Kasumi-1 (cell line): Measurements from ENCODE around the gene EMILIN2.

Experiments
- DNase-seq, 2 experiments: peaks; one replicate each; lab custom pipeline; 2025; lab: John Stamatoyannopoulos, UW

Gene EMILIN2

DNA sequence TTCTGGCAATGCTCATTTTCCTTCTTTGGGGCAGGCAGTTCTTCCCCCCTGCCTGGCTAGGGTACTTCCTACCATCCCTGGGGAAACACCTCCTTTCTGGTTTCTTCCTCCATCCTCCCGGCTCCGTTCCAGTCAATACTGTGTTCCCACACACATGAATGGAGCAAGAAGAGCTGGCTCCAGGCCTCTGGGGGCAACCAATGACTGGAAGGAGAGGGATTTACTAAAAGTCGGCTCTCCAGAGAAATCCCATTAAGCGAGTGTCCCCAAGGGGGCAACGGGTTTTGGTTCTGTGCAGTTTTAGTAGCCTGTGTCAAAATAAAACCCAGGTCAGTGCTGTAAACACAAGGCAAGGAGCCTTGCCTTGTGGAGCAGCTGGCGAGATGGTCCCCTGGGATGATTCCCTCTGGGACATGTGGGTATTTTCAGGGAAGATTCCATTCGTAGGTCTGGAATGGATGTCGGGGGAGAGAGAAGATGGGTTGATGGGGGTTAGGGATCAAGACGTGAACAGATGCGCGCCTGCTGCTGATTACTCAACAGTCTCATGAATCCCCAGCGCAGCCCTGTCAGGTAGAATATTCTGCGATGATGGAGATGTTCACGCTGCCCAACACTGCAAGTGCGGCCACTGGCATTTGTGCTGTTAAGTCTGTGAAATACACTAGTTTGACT lies 32.0 kb downstream of the EMILIN2 start:
- DNase-seq = no peak

DNA sequence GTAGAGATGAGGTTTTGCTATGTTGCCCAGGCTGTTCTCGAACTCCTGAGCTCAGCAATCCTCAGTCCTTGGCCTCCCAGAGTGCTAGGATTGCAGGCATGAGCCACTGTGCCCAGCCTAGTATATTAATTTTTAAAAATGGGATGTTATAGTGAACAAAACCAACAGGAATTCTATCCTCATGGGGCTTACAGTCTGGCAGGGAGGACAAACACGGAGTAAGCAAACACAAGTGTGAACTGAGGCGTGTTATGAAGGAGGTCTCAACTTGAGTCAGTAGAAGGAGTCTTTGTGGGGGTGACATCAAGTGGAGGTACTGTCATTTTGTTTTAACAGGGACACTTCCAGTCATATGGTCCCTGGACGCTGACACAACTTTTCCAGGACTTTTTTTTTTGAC lies 33.1 kb downstream of the EMILIN2 start:
- no peak for DNase-seq

GRCh38 chr18:2880473-2880872 lies 33.7 kb downstream of the EMILIN2 start:
- no peak for DNase-seq

DNA sequence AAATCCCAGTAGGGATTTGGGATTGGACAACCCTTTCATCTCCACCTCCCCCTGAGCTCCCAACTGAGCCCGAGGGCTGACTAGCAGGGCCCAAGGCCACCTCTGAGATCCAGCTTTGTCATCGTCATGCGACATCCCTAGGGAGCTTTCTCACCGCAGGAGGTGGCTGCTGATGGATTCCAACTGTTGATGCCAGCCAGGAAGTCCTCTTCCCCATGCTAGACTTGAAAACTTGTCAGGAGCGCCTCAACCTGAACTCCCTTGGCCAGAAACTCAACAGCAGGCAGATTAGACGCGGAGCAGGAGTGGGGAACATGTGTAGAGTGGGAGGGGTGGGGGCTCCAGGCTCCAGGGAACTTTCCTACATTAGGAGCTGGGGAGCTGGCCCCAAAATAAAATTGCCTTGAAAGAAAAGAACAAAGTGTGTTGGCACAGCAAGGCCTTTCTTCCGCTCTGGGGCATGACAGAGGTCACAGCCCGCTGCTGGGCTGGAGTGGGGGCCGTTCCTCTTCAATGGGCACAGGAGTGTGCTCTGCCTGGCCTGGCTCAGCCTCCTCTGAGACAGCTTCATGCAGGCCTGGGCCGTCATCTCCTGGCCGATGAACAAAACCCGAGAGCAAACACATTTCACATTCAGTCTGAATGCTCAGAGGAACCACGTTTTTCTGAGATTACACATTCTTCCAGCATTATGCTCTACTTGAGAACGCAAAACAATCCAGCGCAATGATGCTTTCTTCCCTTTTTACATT lies 34.5 kb downstream of the EMILIN2 start:
- no peak for DNase-seq

GRCh38 chr18:2881840-2882195 lies 35.0 kb downstream of the EMILIN2 start:
- no peak for DNase-seq

- no peak for DNase-seq
These were observed 35.4 kb downstream of the EMILIN2 start for GRCh38 chr18:2882201-2882600.

GRCh38 chr18:2883076-2883735 lies 36.4 kb downstream of the EMILIN2 start:
- peak; percentile 95 to 96 for DNase-seq

- no peak for DNase-seq
These were observed 38.0 kb downstream of the EMILIN2 start for GRCh38 chr18:2884706-2885285.

DNA sequence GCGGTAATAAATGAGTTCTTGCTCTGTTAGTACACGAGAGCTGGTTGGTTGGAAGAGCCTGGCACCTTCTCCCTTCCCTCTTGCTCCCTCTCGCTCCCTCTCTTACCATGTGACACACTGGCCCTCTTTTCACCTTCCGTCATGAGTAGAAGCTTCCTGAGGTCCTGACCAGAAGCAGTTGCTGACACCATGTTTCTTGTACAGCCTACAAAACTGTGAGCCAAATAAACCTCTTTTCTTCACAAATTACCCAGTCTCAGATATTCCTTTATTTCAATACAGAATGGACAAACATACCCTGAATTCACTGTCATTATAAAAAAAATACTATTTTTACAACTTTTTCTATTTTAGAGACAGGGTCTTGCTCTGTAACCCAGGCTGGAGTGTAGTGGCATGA lies 40.7 kb downstream of the EMILIN2 start:
- no peak for DNase-seq

GRCh38 chr18:2889761-2890192 lies 43.0 kb downstream of the EMILIN2 start:
- DNase-seq = no peak

GRCh38 chr18:2890606-2891005 lies 43.8 kb downstream of the EMILIN2 start:
- no peak for DNase-seq

GRCh38 chr18:2891526-2892431 lies 45.0 kb downstream of the EMILIN2 start:
- DNase-seq = no peak

DNA sequence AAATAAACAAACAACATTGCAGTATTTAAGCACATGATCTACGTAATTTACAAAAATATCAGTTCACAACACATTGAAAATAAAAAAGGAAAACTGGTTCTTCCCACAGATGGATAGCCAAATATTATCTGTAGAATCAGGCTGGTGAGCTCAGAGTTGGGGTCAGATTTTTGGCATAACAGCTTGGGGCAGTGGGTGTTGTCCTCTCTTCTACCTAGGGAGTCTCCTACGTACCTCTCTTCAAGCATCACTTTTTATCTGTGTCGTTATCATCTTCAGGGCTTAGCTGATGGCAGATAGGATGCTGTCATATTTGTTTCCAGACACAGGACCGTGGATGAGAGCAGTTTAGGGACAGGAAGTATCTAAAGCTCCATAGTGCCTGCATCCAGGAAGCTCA lies 46.2 kb downstream of the EMILIN2 start:
- no peak for DNase-seq

DNA sequence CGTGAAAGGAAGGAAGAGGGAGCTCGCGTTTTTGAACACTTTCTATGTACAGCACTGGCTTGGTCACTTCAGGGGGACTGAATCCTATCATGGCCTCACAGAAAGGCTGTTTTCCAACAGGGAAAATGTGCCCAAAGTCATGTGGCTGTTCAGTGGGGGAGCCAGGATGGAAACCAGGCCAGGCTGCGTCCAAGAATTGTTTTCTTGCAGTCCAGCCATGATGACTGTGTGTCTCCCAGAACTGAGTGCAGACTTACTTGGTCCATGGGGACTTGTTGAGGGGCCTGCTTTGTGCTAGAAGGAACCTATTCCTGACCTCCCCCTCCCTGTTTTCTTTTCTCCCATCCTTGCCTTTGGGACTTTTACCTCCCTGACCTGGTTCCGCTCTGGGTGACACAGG lies 46.9 kb downstream of the EMILIN2 start:
- DNase-seq = no peak

- DNase-seq = no peak
These were observed 47.5 kb downstream of the EMILIN2 start for GRCh38 chr18:2894131-2894840.

DNA sequence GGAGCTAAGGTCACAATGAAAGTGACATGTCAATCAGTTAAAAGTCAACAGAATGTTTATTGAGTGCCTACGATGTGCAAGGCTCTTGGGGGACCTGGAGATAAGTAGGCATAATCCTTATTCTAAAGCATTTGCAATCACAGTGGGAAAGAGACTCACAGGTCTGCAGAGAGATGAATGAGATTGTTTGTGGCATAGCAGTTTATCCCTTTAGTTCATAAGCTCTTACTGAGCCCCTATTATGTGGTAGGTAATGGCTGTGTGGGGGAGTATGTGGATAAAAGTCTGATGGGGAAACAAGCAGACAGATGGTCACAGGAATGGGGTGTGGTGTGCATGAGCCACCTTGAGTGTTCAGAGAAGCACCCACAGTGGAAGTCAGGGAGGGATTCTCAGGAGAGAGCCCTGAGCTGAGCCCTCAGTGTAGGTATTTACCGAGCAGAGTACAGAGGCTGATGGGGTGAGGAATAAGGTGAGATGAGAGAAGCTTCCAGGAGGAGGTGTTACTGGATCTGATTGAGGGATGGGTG lies 48.1 kb downstream of the EMILIN2 start:
- no peak for DNase-seq

DNA sequence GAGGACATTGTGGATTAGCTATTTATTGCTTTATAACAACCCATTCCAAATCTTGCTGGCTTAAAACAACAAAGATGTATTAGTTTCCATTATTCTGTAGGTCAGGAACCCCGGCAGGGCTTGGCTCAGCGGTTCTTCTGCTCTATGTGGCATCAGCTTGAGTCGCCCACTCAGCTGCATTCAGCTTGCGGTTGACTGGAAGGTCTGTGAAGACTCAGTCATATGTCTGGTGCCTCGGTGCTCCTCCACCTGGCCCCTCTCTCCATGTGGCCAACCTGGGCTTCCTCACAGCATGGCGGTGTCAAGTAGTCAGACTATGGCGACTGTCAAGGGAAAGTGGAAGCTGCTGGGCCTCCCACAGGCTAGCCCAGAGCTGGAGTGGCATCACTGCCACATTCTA lies 48.6 kb downstream of the EMILIN2 start:
- no peak for DNase-seq

- DNase-seq = no peak
These were observed 50.2 kb downstream of the EMILIN2 start for GRCh38 chr18:2896990-2897389.

- peak in 1 of 2 experiments; percentile 45 for DNase-seq
These were observed 50.8 kb downstream of the EMILIN2 start for GRCh38 chr18:2897448-2898185.

- DNase-seq = peak; percentile 94 to 97
These were observed 51.4 kb downstream of the EMILIN2 start for GRCh38 chr18:2898186-2898640.
